Stomach (tissue), 9 donors: Measurements from ENCODE around the gene LRCH4. TPM values are rescaled to one million over a fixed set of nuclear protein-coding genes. Genes with fewer than 3 reads are reported as not detected.

Experiments
- DNase-seq, 2 donors: peaks; one replicate each; pipeline versions ENCODE4 v3.0.0 to v3.0.0-alpha.2; 2013 to 2019
- H3K27ac ChIP-seq, 5 donors: fragments of 200-600 bp in 4 of 5; sonication (generic) in 4 of 5; one replicate each; pipeline ENCODE4 v1.5.1; 2013 to 2019; ENCODE audit warnings: mild to moderate bottlenecking in 1 of 5, moderate library complexity in 1 of 5
- H3K27me3 ChIP-seq, 3 donors: fragments of 200-600 bp; sonication (generic); one replicate each; pipeline ENCODE4 v1.5.1; 2017 to 2019; ENCODE audit warnings: mixed run types in 1 of 3
- H3K36me3 ChIP-seq, 4 donors: fragments of 200-600 bp; sonication (generic); 1 replicate in 3 of 4; 2 replicates in 1 of 4; pipeline ENCODE4 v1.5.1; 2016 to 2019
- H3K4me1 ChIP-seq, 4 donors: fragments of 200-600 bp; sonication (generic); one replicate each; pipeline ENCODE4 v1.5.1; 2016 to 2019
- H3K4me3 ChIP-seq, 4 donors: fragments of 200-600 bp; sonication (generic) in 3 of 4; one replicate each; pipeline ENCODE4 v1.5.1; 2016 to 2019; ENCODE audit warnings: mild to moderate bottlenecking in 1 of 4
- H3K9me3 ChIP-seq, 4 donors: fragments of 200-600 bp; sonication (generic); one replicate each; pipeline ENCODE4 v1.5.1; 2016 to 2019
- EP300 ChIP-seq: sonication (generic); formaldehyde crosslinking; IDR thresholded peaks from one replicate; pipeline ENCODE4 v1.6.1; 2017; ENCODE audit warnings: antibody characterized with exemption
- POLR2A ChIP-seq, 4 donors: fragments of 450-650 bp; IDR thresholded peaks; one replicate each; pipeline ENCODE4 v1.6.1; 2016; ENCODE audit warnings: antibody characterized with exemption in 4 of 4, control low read depth in 2 of 4, mild to moderate bottlenecking in 1 of 4, moderate library complexity in 1 of 4
- POLR2AphosphoS5 ChIP-seq, 3 donors: sonication (generic); formaldehyde crosslinking; IDR thresholded peaks; one replicate each; pipeline ENCODE4 v1.6.1; 2016; ENCODE audit warnings: antibody characterized with exemption in 3 of 3
- WGBS, 5 donors: extraction: QIAGEN DNeasy Blood & Tissue Kit in 3 of 5; methylation state at CpG; one replicate each; pipeline versions ENCODE4 v1.1.5 to v1.1.7; 2013 to 2018; 5-methylcytosine and 5-hydroxymethylcytosine counted together
- intact Hi-C: fragments of 100-400 bp; cut with DNase I; formaldehyde crosslinking; loops from one replicate; pipeline ENCODE4 v1.15.1; 2023; ENCODE audit warnings: low total_unique reads
- polyA plus RNA-seq, 3 donors: library from polyadenylated mRNA; stranded (reverse); fragments of 200-250 nt; gene quantifications; one replicate each; pipeline ENCODE4 v1.2.3, GENCODE V29; 2013
- total RNA-seq, 5 donors: library from RNA; depleted of rRNA; stranded (reverse); fragments of >200 nt; gene quantifications; one replicate each; pipeline versions ENCODE4 v1.1.0 to v1.2.3, GENCODE V29; 2014 to 2016
- TF ChIP-seq, protein P1 (sequence below), 7 experiments: fragments of 450-650 bp in 4 of 7; fragments of 200-600 bp in 3 of 7; sonication (generic) in 3 of 7; IDR thresholded peaks; one replicate each; pipeline ENCODE4 v1.5.1; 2016 to 2019; ENCODE audit warnings: antibody characterized with exemption in 7 of 7, control low read depth in 2 of 7, mild to moderate bottlenecking in 1 of 7
- donor health status: healthy with polysubstance abuse.
- donor health status: Bipolar disorder and iron deficiency.
- donor health status: healthy.

LRCH4 gene
- total and polyA plus RNA-seq, 8 donors: 23.5 to 263 (median 46.9) TPM

DNA sequence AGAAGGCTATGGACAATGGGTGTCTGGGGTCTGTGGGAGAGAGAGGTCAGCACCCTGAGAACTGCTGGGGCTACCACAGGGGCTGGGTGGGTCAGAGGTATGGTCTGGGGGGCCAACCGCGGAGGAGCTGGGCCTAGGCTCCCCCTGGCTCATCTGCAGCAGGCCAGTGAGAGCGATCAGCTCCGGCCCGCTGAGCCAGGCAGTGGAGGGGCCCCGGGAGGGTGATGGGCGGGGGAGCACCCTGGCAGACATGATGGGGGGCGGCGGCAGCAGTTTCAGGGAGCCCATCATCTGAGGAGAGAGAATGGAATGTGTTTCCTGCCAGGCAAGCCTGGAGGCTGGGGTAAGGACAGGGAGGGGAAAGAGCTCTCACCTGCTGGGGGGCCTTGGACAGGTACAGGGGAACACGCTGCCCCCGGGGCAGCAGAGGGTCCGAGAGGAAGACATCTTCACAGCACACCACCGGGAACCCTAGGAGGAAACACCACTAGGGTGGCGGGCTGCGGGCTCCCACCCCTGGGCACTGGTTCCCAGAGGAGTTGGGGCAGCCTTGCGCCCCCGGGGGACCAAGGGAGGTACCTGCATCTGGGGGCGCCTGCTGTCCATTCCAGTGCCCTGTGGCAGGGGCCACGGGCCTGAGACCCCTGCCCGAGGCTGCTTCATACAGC is 13.5 kb downstream of the LRCH4 start:
- TF ChIP-seq POLR2AphosphoS5 (IDR thresholded peaks at IDR 0.05) (no peak), EP300 (no peak), POLR2A (IDR thresholded peaks at IDR 0.05) (no peak)
- TF ChIP-seq, protein P1, sequence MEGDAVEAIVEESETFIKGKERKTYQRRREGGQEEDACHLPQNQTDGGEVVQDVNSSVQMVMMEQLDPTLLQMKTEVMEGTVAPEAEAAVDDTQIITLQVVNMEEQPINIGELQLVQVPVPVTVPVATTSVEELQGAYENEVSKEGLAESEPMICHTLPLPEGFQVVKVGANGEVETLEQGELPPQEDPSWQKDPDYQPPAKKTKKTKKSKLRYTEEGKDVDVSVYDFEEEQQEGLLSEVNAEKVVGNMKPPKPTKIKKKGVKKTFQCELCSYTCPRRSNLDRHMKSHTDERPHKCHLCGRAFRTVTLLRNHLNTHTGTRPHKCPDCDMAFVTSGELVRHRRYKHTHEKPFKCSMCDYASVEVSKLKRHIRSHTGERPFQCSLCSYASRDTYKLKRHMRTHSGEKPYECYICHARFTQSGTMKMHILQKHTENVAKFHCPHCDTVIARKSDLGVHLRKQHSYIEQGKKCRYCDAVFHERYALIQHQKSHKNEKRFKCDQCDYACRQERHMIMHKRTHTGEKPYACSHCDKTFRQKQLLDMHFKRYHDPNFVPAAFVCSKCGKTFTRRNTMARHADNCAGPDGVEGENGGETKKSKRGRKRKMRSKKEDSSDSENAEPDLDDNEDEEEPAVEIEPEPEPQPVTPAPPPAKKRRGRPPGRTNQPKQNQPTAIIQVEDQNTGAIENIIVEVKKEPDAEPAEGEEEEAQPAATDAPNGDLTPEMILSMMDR (IDR thresholded peaks at IDR 0.05): no peak
- H3K9me3 ChIP-seq: no peaks in the 10 kb centered on the region
- intact Hi-C loops: no loop called here
- no peak for DNase-seq
- H3K27me3 ChIP-seq: peaks cover 0 to 21% (median 8%) of the 10 kb centered on the region in 3 donors
- peaks cover 31 to 53% (median 50%) of the 10 kb centered on the region in 4 donors for H3K36me3 ChIP-seq
- no peak overlapping the region for H3K27ac ChIP-seq
- no peak overlapping the region for H3K4me3 ChIP-seq
- peaks cover 17 to 40% (median 37%) of the 10 kb centered on the region in 4 donors for H3K4me1 ChIP-seq
- 77 to 85% (median 81%) methylated on average over 14 to 20 of the region's 20 CpGs for WGBS, 5 donors

DNA sequence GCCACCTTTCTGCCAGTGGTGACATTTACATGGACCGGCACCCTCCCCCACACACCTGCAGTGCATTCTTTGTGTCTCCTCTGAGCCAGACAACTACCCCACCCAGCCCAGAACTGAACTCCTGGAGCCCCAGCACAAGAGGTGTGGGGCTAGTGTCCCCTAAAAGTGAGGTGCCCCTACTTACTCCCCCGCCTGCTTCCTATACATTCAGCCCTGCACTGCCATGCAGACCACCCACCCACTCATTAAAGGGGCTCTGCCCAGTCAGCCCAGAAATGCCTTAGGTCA is 14.2 kb downstream of the LRCH4 start:
- Histone ChIP-seq H3K36me3 (peaks cover 25 to 49% (median 45%) of the 10 kb centered on the region in 4 donors), H3K4me3 (no peak overlapping the region), H3K27me3 (peaks cover 0 to 21% (median 8%) of the 10 kb centered on the region in 3 donors), H3K9me3 (no peaks in the 10 kb centered on the region), H3K27ac (no peak overlapping the region), H3K4me1 (peaks cover 17 to 40% (median 37%) of the 10 kb centered on the region in 4 donors)
- 62 to 100% (median 86%) methylated on average over 2 of the region's 2 CpGs for WGBS, 5 donors
- DNase-seq: peak in 1 of 2 donors; percentile 40
- intact Hi-C loops: no loop called here
- TF ChIP-seq, protein P1 (IDR thresholded peaks at IDR 0.05): no peak
- TF ChIP-seq POLR2A (IDR thresholded peaks at IDR 0.05): no peak
- TF ChIP-seq EP300: no peak
- TF ChIP-seq POLR2AphosphoS5 (IDR thresholded peaks at IDR 0.05): no peak

DNA sequence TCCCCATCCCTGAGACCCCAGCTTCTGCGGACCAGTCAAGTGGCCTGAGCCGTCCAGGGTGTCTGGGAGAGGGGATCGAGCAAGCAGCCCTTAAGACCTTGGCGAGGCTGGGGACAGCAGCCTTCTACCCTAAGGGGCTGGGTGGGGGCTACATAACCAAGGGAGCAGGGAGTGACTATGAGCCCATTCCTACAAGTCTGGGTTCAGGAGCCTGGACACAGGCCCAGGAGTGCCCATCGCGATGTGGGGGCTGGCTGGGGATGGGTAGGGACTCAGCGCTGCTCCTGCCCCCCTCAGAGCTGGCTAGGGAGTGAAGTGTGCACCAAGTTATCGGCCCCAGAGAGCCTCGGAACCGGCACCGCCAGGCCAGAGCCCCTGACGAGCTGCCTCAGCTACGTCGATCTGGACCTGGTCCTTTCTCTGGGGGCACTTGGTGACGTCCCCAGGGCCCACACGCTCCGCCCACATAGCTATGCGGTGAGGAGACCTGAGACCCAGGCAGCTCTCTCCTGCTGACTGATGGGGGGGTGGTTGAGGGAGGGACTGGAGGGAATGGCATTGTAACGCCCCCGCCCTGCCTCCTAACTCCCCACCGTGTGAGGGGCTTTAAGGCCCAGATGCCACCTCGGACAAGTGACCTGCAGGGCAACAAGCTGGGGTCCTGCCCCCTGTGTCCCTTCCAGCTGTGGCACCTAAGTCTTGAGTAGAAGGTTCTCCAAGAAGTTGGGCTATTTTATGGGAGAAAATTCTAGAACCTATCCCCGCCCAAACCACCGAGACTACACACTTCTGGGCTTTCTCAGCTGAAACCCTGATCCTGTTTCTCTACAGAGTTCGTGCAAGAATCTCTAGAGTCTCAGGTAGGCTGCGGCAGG is 14.7 kb downstream of the LRCH4 start:
- WGBS, 5 donors: 66 to 74% (median 67%) methylated on average over 12 to 26 of the region's 26 CpGs
- TF ChIP-seq, protein P1 (IDR thresholded peaks at IDR 0.05): no peak
- TF ChIP-seq POLR2AphosphoS5 (IDR thresholded peaks at IDR 0.05): no peak
- TF ChIP-seq EP300: no peak
- no peak for TF ChIP-seq POLR2A (IDR thresholded peaks at IDR 0.05)
- H3K27me3 ChIP-seq: peaks cover 0 to 21% (median 8%) of the 10 kb centered on the region in 3 donors
- H3K4me3 ChIP-seq: no peak overlapping the region
- peaks cover 17 to 40% (median 37%) of the 10 kb centered on the region in 4 donors for H3K4me1 ChIP-seq
- peak in 1 of 2 donors; percentile 64 for DNase-seq
- no peaks in the 10 kb centered on the region for H3K9me3 ChIP-seq
- intact Hi-C loops: no loop called here
- peaks cover 19 to 46% (median 41%) of the 10 kb centered on the region in 4 donors for H3K36me3 ChIP-seq
- H3K27ac ChIP-seq: no peak overlapping the region
